Gastrocnemius medialis (tissue), 4 donors: ENCODE data around the gene GPA33.

ENCODE experiments used
- POLR2A ChIP-seq, 2 donors: fragments of 450-650 bp; IDR thresholded peaks; one replicate each; pipeline ENCODE4 v1.6.1; 2017; ENCODE audit warnings: antibody characterized with exemption in 2 of 2, mild to moderate bottlenecking in 2 of 2, moderate library complexity in 2 of 2
- TF ChIP-seq, protein P1 (sequence below), 5 experiments: fragments of 450-650 bp in 3 of 5; fragments of 200-600 bp in 2 of 5; sonication (generic) in 2 of 5; IDR thresholded peaks in 4 of 5; conservative IDR thresholded peaks in 1 of 5; 1 replicate in 4 of 5; 2 replicates in 1 of 5; pipeline ENCODE4 v1.5.1; 2016 to 2019; ENCODE audit warnings: antibody characterized with exemption in 5 of 5, mild to moderate bottlenecking in 3 of 5, moderate library complexity in 3 of 5

DNA sequence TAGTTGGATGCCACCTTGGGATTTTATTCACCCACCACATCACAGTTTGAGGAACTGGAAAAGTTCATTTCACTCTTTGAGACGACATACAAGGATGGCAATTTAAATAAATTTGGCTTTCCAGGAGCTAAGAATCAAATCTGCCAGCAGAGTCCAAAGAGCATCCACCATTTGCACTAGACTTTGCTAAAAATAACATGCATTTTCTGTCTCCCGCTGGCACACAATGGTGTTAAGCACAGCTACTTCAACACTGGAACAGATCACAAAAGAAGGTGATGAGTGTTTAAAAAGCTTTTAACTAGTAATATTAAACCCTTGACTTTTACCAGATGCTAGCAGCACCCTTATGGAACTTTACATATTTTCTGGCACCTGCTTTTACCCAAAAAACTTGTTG is 56.5 kb downstream of the GPA33 start:
- TF ChIP-seq, protein P1, sequence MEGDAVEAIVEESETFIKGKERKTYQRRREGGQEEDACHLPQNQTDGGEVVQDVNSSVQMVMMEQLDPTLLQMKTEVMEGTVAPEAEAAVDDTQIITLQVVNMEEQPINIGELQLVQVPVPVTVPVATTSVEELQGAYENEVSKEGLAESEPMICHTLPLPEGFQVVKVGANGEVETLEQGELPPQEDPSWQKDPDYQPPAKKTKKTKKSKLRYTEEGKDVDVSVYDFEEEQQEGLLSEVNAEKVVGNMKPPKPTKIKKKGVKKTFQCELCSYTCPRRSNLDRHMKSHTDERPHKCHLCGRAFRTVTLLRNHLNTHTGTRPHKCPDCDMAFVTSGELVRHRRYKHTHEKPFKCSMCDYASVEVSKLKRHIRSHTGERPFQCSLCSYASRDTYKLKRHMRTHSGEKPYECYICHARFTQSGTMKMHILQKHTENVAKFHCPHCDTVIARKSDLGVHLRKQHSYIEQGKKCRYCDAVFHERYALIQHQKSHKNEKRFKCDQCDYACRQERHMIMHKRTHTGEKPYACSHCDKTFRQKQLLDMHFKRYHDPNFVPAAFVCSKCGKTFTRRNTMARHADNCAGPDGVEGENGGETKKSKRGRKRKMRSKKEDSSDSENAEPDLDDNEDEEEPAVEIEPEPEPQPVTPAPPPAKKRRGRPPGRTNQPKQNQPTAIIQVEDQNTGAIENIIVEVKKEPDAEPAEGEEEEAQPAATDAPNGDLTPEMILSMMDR (IDR thresholded peaks at IDR 0.05 in 4 of 5, conservative IDR thresholded peaks at IDR 0.05 in 1 of 5), result no peak
- no peak for TF ChIP-seq POLR2A (IDR thresholded peaks at IDR 0.05)
